ENCODE measurements around the gene APBA2. TPM values are rescaled to one million over a fixed set of nuclear protein-coding genes. Genes with fewer than 3 reads are reported as not detected.

The APBA2 gene
- total RNA-seq, 1 experiment from 2014 or later, result 13.2 TPM

DNA sequence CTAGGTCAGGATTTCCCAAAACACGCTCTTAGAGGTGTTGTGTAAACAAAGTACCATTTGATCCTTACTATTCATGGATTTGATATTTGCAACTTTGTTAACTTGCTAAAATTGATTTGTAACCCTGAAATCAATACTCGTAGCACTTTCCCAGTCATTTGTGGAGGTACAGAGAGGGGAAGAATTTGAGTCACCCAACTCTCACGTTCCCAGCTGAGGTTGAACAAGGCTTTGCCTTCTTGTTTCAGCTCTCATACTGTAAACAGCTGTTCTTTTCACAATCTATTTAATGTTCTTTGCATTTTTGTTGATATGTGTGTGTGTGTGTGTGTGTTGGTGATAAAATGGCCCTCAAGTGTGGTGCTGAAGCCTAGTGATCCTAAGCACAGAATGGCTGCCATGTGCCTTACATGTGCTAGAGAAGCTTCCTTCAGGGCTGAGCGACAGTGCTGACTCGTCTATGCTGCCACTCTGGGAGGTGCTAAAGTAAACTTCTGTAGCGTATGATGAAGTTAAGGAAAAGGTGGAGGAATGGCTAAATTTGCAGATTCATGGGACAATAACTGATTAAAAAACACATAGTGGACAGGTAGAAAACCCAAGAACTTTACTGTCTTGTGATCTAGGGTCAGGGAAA, 173.2 kb downstream of the APBA2 start:
- DNase-seq (ENCODE audit: low spot score), result no peak

DNA sequence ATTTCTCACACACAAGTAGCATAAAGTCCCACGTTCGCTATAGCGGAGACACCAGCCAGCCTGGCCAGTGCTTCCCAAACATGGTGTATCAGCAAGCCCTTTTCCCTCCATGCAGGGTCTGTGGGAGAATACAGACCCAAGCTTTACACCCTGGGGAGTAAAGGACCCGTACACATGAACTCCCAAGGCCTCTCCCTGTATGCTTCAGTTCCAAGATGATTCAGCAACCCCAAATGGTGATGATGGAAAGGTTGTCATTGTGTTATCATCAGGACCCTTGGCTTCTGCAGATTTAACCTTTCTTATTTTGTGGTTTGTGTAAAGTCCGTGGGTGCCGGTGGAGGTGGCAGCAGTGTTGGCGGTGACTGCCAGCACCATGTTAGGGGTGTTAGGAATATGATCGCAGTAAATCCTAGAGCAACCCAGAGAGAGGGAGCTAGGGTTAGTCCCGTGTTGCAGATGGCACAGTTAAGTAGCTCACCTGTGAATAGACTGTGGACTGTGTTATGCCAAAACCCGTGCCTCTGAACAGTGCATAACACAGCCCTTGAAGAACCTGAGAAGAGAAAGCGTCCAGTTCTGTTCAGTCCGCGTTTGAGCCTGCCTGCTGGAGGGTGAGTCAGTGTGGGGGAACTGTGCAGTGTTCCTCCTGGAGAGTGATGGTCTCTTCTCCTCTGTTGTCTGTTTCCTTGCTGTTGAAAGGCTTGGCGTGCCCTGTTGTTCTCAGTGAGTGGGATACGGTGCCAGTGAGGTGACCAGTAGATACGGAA, 174.3 kb downstream of the APBA2 start:
- DNase-seq (ENCODE audit: low spot score), result no peak

DNA sequence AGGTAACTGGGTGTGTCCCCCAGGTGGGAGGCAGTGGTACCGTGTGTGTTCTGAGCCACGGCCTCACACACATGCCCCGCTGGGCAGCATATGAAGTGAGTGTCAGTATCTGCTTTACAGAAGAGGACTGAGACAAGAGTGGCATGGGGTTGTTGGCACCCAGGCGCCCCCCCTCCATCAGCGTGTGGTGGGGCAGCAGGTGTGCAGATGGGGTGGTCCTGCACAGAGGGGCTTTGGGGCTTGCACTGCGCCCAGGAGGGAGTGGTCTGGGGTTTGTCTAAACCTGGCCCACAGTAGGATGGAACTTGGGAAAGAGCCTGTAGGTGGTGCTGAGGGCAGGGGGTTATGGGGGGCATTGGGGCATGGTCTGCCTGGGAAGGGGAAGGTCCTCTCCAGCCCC, 176.0 kb downstream of the APBA2 start:
- no peak for DNase-seq (ENCODE audit: low spot score)

DNA sequence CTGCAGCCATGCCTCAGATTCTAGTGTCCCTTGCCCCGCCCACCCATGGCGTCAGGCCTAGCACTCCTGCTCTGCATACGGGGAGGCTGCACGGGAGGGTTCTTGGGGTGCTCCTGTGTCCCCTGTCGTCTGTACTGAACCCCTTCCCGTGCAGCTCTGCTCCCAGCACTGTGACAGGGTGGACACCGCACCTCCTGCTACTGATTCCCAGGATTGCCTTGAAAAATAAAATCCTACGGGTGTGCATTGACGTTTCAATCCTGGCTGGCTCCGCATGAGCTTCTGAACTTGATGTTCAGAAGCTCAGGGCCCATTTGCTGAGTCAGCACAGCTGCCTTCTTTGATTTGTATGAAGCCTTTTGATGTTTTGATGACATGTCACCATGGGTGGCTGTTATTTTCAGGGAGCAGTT, 176.4 kb downstream of the APBA2 start:
- no peak for DNase-seq (ENCODE audit: low spot score)

DNA sequence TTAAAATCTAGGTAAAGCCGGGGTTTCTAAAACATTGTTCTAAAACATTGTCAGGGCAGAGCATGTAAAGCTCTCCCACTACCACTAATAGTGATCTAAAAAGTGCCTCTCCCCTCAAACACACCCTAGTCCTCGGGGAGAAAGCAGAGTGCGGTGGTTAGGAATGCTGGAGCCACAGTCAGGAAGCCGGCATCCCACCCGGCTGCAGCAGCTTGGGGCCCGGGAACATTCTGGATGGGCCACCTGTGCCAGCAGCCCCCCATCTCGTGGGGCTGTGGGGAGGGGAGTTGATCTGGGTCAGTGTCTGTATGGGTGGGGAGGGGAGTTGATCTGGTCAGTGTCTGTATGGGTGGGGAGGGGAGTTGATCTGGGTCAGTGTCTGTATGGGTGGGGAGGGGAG, 176.9 kb downstream of the APBA2 start:
- DNase-seq (ENCODE audit: low spot score), result no peak

DNA sequence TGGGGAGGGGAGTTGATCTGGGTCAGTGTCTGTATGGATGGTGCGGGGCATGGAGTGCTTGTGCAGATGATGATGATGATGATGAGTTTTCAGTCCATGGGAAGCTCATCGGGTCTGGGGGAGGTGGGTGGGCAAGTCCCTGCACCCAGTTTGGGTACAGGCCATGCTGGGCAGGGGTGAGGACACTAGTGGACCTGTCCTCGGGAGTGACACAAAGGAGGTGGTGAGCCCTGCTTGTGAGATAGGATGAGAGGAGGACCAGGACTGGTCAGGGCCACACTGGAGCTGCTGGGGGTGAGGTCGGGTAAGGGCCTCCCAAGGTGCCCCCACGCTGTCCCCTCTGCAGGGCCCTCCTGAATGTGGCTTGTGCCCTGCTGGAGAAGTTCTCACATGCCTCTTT, 177.9 kb downstream of the APBA2 start:
- DNase-seq (ENCODE audit: low spot score), result no peak

DNA sequence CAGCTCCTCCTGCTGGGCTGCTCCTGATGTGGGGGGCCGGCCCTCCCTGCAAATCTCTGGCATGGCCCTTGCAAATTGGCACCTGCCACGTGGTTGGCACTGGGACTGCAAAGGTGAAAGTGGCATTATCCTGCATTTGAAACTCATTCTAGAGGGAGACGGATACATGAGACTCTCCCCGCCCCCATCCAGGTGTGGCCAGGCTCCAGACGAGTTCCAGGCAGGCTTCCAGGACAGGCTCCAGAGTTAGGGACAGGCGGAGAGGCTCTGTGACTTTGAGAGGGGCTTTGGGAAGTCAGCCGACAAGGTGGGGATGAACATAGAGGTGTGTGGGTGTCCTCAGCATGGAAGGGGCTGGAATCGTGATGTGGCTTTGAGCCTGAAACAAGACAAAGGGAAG, 178.5 kb downstream of the APBA2 start:
- no peak for DNase-seq (ENCODE audit: low spot score)

DNA sequence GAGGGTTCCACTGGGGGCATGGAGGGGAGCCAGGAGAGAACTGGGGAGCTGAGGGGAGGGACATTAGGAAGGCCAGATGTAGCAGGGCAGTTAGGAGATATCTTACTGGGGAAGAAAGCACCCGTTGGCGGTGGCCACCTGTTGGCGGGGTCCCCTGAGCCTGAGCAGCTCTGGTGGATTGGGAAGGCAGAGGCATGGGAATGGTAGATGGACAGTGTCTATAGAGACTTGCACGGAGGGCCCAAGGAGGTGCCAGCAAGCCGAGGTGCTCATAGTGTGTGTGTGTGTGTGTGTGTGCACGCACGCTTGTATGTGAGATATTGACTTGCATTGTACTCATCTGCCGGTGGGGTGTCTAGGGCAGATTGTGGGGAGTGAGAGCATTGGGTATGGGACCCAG, 179.0 kb downstream of the APBA2 start:
- no peak for DNase-seq (ENCODE audit: low spot score)

DNA sequence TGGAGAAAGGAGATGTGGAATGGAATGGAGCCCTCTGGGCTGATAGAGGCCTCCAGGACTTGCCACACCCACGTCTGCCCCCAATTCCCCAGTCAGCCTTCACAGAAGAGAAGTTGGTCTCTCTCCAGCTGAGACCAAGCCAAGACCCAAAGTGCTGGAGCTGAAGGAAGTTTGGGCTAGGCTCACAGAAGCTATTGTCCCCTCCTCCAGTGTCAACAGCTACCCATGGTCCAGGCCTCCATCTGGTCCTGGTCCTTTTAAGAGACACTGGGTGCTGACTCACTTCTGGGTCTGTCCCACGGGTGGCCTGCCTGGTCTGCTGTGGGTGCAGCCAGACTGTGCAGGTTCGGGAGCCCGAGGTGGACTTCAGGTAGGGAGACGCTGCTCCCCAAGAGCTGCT, 179.8 kb downstream of the APBA2 start:
- no peak for DNase-seq (ENCODE audit: low spot score)

DNA sequence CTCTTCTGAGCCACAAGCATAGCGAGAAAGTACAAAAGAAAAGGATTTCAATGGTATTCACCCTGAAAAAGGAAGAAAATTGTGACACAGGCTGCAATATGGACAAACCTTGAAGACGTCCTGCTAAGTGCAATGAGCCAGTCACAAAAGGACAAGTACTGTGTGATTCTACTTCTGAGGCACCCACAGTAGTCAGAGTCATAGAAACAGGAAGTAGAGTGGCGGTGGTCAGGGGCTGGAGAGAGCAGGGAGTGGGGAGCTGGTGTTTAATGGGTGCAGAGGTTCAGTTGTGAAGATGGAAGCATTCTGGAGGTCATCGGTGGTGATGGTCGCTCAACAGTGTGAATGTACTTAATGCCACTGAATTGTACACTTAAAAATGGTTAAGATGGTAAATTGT, 180.5 kb downstream of the APBA2 start:
- DNase-seq (ENCODE audit: low spot score), result no peak

DNA sequence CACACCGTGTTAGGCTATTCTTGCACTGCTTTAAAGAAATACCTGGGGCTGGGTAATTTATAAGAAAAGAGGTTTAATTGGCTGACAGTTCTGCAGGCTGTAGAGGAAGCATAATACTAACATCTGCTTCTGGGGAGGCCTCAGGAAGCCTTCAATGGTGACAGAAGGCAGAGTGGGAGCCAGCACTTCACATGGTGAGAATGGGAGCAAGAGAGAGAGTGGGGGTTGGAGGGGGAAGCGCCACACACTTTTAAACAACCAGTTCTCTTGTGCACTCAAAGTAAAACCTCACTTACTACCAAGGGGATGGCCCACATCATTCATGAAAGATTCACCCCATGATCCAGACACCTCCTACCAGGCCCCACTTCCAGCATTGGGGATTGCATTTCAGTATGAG, 181.1 kb downstream of the APBA2 start:
- no peak for DNase-seq (ENCODE audit: low spot score)

DNA sequence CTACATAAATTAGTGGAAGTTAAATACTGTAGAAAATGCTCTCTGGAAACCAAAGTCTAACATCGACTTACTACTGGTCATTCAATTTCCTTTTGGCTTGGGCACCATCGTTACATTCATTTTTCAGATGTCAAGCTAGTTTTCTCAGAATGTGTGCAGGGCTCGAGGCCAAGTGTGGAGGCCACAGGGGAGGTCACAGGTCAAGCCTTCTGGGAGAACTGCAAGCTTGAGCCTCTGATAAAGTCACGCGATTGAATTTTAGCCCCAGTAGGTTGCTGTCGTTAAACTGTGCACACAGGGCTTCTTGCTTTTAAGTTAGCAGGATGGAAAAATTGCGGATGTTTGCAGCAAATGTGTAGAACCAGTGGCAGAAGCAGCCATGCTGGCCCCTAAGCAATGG, 182.2 kb downstream of the APBA2 start:
- DNase-seq (ENCODE audit: low spot score), result no peak

DNA sequence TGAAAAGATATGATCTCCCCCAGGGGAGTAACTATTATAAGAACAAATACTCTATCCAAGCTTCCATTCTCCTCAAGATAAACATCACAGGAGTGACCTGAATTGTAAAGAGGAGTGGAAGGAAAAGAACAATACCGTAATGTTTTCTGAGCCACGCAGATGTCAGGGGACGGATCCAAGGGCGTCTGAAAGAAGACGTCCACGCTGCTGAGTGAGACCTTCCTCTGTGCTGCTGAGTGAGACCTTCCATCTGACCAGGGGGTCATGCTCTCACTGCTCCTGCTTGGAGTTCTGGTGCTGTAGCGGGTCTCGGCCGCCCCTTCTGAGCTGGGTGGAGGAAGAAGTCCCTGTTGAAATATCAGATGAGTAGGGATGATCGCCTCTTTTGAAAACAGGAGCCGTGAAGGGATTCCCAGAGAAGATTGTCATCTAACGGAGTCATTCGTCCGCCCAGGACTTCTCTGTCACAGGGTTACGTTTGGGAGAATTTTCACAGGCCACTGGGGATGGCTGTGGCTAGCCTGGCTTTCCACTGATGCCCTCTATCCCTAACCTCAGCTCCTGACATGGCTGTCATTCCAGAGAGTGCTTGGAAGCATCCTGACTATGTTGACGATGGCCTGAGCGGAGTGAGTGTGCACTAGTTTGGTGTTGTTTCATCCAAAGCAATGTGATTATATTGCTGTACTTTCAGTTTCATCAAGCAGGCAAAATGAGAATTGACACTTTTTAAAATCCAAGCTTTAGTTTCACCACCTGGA, 184.9 kb downstream of the APBA2 start:
- no peak for DNase-seq (ENCODE audit: low spot score)

DNA sequence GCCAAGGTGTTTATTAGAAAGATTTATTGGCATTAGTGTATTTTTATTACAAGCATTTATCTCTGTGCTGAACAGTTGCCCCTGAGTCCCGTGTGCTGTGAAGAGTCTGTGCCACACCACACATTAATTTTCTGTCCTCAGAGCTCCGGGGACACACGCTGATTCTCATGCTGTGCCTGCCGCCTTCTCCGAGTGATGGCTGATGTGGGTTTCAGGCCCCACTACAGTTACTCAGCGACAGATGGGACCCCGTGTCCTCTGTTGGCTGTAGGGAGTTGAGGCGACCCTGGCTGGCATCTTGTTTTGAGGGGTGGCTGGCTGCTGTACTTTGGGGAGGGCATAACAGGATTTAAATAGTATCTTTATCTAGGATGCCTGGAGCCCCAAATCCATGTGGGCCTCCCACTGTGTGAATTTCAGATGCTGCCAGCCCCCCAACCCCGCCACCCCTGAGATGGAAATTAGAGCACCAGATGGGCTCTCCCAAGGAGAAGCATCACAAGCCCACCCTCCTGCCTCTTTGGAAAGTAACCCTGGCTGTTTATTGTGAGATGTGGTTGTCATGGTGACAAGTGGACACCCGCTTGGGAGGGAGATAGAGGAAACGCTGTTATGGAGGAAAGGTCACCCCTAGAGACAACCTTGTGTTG, 185.6 kb downstream of the APBA2 start:
- no peak for DNase-seq (ENCODE audit: low spot score)

DNA sequence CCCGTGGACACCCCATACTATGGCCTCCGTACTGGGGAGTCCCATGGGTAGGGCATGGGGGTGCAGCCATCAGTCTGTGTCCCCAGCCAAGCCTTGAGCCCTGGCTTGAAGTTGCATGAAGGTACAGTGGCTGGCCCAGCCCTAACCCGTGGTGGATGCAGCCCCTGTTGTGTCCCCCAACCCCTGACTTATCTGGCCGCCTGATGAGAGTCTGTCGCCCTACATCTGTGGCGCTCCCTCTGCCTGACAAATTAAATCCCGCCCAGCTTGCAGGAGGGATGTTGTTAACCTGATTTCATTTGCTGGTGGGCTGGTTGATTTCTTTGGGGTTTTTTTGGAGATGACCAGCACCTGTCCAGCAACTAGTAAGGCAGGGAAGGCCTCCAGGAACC, 186.1 kb downstream of the APBA2 start:
- no peak for DNase-seq (ENCODE audit: low spot score)

DNA sequence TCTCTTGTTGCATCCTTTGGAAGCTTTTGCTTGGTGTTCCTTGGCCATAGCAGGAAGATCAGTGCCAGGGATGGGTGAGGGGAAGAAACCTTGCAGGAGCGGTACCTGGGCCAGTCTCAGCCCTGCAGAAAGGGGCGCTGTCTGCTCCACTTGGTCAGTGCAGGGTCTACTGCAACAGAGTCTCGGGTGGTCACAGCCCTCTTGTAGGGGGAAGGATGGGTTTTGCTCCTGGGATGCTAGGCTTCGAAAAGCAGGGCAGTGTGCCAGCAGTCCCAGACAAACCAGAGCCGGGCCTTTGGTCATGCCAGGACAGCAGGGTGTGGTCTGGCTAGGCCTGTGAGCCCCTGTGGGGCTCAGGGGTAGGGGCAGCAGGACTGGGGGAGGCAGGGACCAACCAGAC, 186.7 kb downstream of the APBA2 start:
- DNase-seq (ENCODE audit: low spot score), result no peak

DNA sequence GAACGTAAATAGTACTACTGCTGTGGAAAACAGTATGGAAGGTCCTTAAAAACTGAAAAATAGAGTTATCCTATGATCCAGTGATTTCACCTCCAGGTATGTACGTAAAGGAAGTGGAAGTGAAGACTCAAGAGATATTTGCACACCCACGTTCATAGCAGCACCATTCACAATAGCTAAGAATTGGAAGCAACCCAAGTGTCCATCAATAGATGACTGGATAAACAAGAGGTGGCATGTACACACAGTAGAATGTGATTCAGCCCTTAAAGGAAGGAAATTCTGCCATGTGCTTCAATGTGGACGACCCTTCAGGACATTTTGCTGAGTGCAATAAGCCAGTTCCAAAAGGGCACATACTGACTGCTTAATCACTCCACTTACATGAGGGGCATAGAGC, 188.3 kb downstream of the APBA2 start:
- no peak for DNase-seq (ENCODE audit: low spot score)

DNA sequence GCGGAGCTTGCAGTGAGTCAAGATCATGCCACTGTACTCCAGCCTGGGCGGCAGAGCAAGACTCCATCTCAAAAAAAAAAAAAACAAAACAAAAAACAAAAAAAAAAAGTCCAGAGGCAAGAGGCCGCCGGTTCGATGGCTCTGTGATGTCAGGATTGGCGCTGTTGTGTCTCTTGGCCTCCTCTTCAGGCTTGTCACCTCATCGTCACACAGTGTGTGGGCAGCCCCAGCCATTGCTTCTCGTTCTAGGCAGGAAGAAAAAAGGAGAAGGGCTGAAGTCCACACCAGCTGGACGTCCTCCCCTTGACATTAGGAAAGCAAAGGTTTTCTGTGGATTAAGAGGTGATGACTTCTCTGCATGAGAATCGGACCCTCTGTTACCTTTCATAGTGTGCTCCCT, 192.8 kb downstream of the APBA2 start:
- no peak for DNase-seq (ENCODE audit: low spot score)

DNA sequence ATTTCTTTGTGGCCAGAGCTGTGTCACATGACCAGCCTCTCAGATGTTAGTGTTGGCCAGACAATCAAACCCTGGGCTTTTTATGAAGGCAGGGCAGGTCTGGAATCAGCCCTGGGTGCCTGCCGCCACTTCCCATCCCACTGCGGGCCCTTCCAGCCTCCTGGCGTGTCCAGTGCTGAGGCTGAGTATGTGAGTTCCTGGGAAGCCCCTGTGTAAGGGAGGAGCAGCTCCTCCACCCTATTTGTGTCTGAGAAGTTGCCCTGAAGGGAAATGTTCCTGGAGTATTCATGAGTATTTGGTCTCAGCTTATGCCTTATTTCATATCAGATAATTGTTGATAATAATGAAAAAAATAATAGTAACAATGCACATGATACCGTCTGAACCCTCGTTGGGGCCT, 193.7 kb downstream of the APBA2 start:
- no peak for DNase-seq (ENCODE audit: low spot score)

DNA sequence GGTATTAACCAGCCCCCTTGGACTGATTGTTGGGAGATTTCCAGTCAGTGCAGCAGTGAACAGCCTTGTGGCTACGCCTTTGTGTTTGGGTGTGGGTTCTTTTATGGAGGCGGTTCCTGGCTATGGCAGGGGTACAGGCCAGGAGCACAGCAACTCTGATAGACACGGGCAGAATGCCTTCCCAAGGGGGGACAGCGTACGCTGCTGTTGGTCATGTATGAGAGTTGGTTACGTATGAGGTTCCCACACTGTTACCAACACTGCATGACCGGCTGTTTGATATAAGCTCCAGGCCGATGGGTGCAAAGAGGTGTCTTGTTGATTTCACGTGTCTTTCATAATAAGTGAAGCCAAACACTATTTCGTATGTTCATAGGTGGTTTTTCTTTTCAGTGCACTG, 196.0 kb downstream of the APBA2 start:
- no peak for DNase-seq (ENCODE audit: low spot score)

DNA sequence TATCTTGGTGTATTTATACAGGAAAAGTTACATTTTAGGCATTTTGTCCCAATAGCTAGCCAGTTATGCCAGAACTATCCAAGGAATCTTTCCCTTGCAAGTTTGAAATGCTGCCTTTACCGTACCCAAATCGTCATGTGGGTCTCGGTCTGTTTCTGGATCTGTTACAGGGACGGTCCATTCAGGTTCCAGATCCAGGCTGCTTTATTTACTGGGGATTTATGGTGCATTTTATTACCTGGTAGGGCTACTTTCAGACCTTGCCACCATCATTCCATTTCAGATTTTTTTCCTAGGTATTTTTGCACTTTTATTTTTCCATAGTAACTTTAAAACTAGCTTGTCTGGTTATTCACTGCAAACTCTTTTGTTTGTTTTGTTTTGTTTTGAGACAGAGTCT, 197.4 kb downstream of the APBA2 start:
- no peak for DNase-seq (ENCODE audit: low spot score)

DNA sequence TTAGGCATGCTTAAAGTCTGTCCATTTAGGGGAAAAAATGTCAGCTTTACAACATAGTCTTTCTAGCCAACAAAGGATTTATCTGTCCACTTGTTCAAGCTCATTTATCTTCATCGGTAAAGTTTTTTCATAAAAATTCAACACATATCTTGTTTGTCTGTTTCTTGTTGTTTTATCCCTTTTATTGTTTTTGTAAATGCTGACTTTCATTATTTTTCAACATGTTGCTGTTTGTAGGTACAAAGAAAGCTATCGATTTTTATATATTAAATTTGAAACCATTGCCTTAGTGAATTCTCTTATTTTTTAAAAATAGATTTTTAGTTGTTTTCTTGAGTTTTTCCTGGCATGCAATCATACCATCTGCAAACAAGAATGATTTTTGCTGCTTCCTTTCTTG, 198.1 kb downstream of the APBA2 start:
- no peak for DNase-seq (ENCODE audit: low spot score)

DNA sequence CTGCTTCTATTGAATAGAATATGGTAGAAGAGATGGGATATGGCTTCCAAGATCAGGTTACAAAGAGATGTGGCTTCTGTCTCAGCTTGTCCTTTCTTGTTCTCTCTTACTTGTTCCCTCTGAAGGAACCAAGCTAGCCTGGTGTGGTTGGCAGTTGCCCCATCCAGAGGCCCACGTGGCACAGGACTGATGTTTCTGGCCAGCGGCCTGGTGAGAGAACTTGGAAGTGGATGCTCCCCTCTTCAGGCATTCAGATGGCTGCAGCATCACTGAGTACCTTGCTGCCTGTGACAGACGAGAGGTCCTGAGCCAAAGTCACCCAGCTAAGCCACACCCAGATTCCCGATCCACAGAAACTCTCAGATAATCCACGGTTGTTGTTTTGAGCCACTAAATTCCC, 200.2 kb downstream of the APBA2 start:
- DNase-seq (ENCODE audit: low spot score), result no peak

Measured in H4 (cell line).